Large intestine (tissue), 3 donors: ENCODE measurements around the gene PTPRU. TPM values are rescaled to one million over a fixed set of nuclear protein-coding genes. Genes with fewer than 3 reads are reported as not detected.
"Not testable (repeated sequence)": the region's sequence is repeated elsewhere in the genome, so short reads cannot be mapped to it uniquely, and the experiment has no call there.

Experiments used
- DNase-seq, 2 donors: peaks; one replicate each; pipeline versions ENCODE4 v3.0.0 to v3.0.0-alpha.2; 2013
- H3K27ac ChIP-seq: one replicate; pipeline ENCODE4 v1.5.1; 2013; ENCODE audit warnings: low read length
- H3K27me3 ChIP-seq: 2 replicates; pipeline ENCODE4 v1.6.1; 2013; ENCODE audit warnings: low read length; ENCODE audit not compliant: control insufficient read depth, insufficient read depth
- H3K36me3 ChIP-seq: 2 replicates; pipeline ENCODE4 v1.6.1; 2013; ENCODE audit warnings: low read length; ENCODE audit not compliant: control insufficient read depth, insufficient read depth
- H3K4me1 ChIP-seq: one replicate; pipeline ENCODE4 v1.6.1; 2013; ENCODE audit warnings: low read length; ENCODE audit not compliant: control insufficient read depth, insufficient read depth
- H3K4me3 ChIP-seq: one replicate; pipeline ENCODE4 v1.5.1; 2013; ENCODE audit warnings: low read length
- H3K9me3 ChIP-seq: one replicate; pipeline ENCODE4 v1.6.1; 2013; ENCODE audit warnings: mild to moderate bottlenecking, low read depth, low read length, moderate library complexity; ENCODE audit not compliant: control insufficient read depth
- whole genome bisulfite sequencing: methylation state at CpG from one replicate; pipeline ENCODE4 v1.1.5; 2013; ENCODE audit warnings: low lambda C conversion rate; ENCODE audit not compliant: insufficient coverage; 5-methylcytosine and 5-hydroxymethylcytosine counted together
- polyA plus RNA-seq: library from polyadenylated mRNA; unstranded; fragments of 120-200 nt; gene quantifications from one replicate; pipeline ENCODE4 v1.2.1, GENCODE V29; 2013

The PTPRU gene
- polyA plus RNA-seq, 1 donor, result 17.6 TPM

- H3K9me3 ChIP-seq, H3K4me3 ChIP-seq, H3K4me1 ChIP-seq, DNase-seq, H3K27ac ChIP-seq, H3K27me3 ChIP-seq: not testable (repeated sequence)
- WGBS, result no CpG with 5 or more reads among the region's 8 CpGs
- H3K36me3 ChIP-seq, result peaks cover 27% of the 10 kb centered on the region
These were observed 78.4 kb downstream of the PTPRU start for GRCh38 chr1:29314685-29315084.

DNA sequence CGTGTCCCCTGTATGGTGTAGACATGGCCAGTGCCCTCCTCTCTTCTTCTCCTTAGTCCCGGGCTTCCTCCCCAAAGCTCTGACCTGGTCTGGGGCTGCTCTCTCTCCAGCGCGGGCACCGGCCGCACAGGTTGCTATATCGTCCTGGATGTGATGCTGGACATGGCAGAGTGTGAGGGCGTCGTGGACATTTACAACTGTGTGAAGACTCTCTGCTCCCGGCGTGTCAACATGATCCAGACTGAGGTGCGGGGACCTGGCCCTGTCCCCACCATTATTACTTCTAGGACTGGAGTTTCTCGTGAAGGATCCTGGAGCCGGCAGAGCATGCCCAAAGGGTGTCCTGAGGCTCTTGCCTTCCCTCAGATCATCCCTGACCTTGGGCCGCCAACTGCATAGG lies 78.9 kb downstream of the PTPRU start:
- Histone ChIP-seq H3K9me3 (no peaks in the 10 kb centered on the region), H3K4me3 (no peak overlapping the region), H3K27me3 (no peaks in the 10 kb centered on the region), H3K36me3 (peaks cover 27% of the 10 kb centered on the region), H3K27ac (no peak overlapping the region), H3K4me1 (no peaks in the 10 kb centered on the region)
- WGBS, result no CpG with 5 or more reads among the region's 15 CpGs
- no peak for DNase-seq

DNA sequence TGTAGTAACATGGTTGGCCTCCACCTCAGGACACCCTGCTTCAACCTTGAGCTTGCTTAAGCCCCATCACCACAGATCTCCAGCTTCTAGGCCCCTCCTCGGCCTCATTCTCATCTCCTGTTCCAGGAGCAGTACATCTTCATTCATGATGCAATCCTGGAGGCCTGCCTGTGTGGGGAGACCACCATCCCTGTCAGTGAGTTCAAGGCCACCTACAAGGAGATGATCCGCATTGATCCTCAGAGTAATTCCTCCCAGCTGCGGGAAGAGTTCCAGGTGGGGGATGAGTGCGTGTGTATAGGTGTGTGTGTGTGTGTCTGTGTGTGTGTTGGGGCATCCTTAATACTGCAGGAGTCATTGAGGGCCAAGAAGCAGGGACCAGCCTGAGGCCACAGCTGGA lies 79.6 kb downstream of the PTPRU start:
- Histone ChIP-seq H3K36me3 (peaks cover 27% of the 10 kb centered on the region), H3K27ac (no peak overlapping the region), H3K27me3 (no peaks in the 10 kb centered on the region), H3K9me3 (no peaks in the 10 kb centered on the region), H3K4me3 (no peak overlapping the region), H3K4me1 (no peaks in the 10 kb centered on the region)
- DNase-seq, result no peak
- no CpG with 5 or more reads among the region's 4 CpGs for WGBS

DNA sequence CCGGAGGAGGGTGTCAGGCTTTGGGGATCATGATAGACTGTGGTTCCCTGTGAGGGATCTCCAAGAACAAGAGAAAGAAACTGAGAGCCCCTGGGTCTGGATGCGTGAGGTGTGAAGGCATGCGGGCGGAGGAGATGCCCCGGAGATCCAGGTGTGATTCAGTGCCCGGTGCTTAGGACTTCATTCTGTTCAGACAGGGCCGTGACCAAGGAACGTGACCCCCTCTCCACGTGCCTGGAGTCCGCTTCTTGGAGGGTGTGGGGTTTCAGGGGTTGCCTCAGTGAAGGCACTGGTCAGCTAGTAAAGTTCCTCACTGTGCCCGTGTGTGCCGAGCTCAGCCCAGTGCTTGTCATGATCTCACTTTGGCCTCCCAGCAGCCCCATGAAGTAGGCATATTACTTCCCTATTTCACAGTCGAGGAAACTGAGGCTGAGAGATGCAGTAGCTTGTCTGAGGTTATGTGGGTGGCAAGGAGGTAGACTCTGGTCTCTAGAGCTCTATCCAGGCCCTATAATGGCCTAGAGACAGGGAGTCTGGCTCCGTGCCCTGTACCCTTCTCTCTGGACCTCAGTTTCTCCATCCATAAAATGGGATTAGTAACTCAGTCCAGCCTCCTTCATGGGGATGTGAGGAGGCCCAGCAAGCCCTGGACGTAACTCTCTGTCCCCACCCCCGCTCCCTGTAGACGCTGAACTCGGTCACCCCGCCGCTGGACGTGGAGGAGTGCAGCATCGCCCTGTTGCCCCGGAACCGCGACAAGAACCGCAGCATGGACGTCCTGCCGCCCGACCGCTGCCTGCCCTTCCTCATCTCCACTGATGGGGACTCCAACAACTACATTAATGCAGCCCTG lies 81.0 kb downstream of the PTPRU start:
- peaks cover 24% of the 10 kb centered on the region for H3K36me3 ChIP-seq
- H3K4me1 ChIP-seq, result no peaks in the 10 kb centered on the region

DNA sequence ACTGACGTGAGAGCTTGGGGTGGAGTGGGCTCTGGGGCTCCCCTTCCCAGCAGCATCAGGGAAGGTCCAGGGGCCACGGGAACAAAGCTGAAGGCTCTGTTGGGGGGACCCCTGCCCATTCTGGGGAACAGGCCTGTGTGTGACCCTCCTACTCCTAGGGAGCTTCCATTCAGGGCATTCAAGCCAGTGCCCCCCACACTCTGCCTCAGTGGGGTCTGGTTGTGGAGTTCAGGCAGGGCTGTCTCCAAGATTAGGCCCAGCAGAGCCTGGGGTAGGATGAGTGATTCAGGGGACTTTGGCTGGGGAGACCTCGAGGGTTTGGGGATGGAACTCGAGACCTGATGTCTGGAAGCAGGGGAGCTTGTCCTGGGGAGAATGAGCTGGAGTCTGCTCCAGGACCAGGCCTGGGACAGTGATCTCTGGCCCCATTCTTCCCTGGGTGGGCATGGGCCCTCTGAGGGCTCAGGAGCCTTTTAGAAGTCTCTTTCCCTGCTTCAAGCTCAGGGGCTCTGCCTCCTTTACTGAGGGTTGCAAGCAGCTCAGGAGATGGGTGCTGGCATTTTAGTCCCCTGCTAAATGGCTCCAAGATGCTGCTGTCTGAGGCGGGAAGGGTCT lies 81.7 kb downstream of the PTPRU start:
- no peak overlapping the region for H3K27ac ChIP-seq
- no CpG with 5 or more reads among the region's 5 CpGs for WGBS
- H3K4me1 ChIP-seq, result no peaks in the 10 kb centered on the region
- peaks cover 21% of the 10 kb centered on the region for H3K36me3 ChIP-seq
- H3K27me3 ChIP-seq, result no peaks in the 10 kb centered on the region
- no peak overlapping the region for H3K4me3 ChIP-seq
- DNase-seq, result no peak
- H3K9me3 ChIP-seq, result no peaks in the 10 kb centered on the region

More for the DNA sequence above, 81.0 kb downstream of the PTPRU start:
- Histone ChIP-seq H3K27me3 (no peaks in the 10 kb centered on the region), H3K9me3 (no peaks in the 10 kb centered on the region), H3K4me3 (no peak overlapping the region), H3K27ac (no peak overlapping the region)
- no peak for DNase-seq
- WGBS, result no CpG with 5 or more reads among the region's 30 CpGs

- Histone ChIP-seq H3K4me3 (no peak overlapping the region), H3K27me3 (no peaks in the 10 kb centered on the region), H3K4me1 (no peaks in the 10 kb centered on the region), H3K9me3 (no peaks in the 10 kb centered on the region), H3K36me3 (peaks cover 24% of the 10 kb centered on the region), H3K27ac (no peak overlapping the region)
- DNase-seq, result no peak
- no CpG with 5 or more reads among the region's 10 CpGs for WGBS
These were observed 82.4 kb downstream of the PTPRU start for GRCh38 chr1:29318724-29319123.

- no CpG with 5 or more reads among the region's 9 CpGs for WGBS
- Histone ChIP-seq H3K27me3 (no peaks in the 10 kb centered on the region), H3K4me1 (no peaks in the 10 kb centered on the region), H3K27ac (no peak overlapping the region), H3K4me3 (no peak overlapping the region), H3K36me3 (peaks cover 24% of the 10 kb centered on the region), H3K9me3 (no peaks in the 10 kb centered on the region)
- DNase-seq, result no peak
These were observed 83.2 kb downstream of the PTPRU start for GRCh38 chr1:29319300-29320110.

- no peak for DNase-seq
- Histone ChIP-seq H3K27ac (no peak overlapping the region), H3K36me3 (peaks cover 21% of the 10 kb centered on the region), H3K9me3 (no peaks in the 10 kb centered on the region), H3K4me3 (no peak overlapping the region), H3K4me1 (no peaks in the 10 kb centered on the region), H3K27me3 (no peaks in the 10 kb centered on the region)
- no CpG with 5 or more reads among the region's 21 CpGs for WGBS
These were observed 84.0 kb downstream of the PTPRU start for GRCh38 chr1:29320156-29320940.

- peaks cover 14% of the 10 kb centered on the region for H3K36me3 ChIP-seq
- H3K27ac ChIP-seq, result no peak overlapping the region
- no peaks in the 10 kb centered on the region for H3K9me3 ChIP-seq
- no peak for DNase-seq
- WGBS, result no CpG with 5 or more reads among the region's 2 CpGs
- H3K27me3 ChIP-seq, result no peaks in the 10 kb centered on the region
- H3K4me3 ChIP-seq, result no peak overlapping the region
- H3K4me1 ChIP-seq, result no peaks in the 10 kb centered on the region
These were observed 84.9 kb downstream of the PTPRU start for GRCh38 chr1:29321176-29321575.
